ENCODE results near the gene GRK4. TPM values are rescaled to one million over a fixed set of nuclear protein-coding genes. Genes with fewer than 3 reads are reported as not detected.

Gene GRK4
- total RNA-seq, 2 donors from 2014 or later = 6.9 to 9.9 TPM

DNA sequence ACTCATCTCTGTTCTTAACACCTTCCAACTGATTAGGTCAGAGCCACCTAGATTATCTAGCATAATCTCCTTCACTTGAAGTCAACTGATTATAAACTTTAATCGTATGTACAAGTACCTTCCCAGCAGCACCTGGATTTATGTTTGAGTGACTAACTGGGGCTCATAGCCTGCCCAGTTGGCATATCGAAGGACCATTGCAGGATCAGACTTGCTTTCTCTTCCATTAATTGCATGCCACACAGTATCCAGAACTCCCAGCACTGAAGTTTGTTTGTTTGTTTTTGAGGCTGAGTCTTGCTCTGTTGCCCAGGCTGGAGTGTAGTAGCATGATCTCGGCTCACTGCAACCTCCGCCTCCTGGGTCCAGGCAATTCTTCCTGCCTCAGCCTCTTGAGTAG lies 27.9 kb downstream of the GRK4 start:
- ATAC-seq (ENCODE audit: insufficient number of reproducible peaks, low FRiP score, low read depth) (no peak), DNase-seq (ENCODE audit: low spot score) (no peak)
- no peaks in the 10 kb centered on the region for H3K27me3 ChIP-seq (replicated peaks; ENCODE audit: insufficient read depth)
- no peak overlapping the region for H3K4me3 ChIP-seq
- H3K9me3 ChIP-seq = no peaks in the 10 kb centered on the region
- no peak overlapping the region for H3K27ac ChIP-seq
- no peaks in the 10 kb centered on the region for H3K36me3 ChIP-seq
- no peaks in the 10 kb centered on the region for H3K4me1 ChIP-seq (ENCODE audit: control insufficient read depth in 1 of 2, low read depth in 2 of 2)
- TF ChIP-seq, protein P1, sequence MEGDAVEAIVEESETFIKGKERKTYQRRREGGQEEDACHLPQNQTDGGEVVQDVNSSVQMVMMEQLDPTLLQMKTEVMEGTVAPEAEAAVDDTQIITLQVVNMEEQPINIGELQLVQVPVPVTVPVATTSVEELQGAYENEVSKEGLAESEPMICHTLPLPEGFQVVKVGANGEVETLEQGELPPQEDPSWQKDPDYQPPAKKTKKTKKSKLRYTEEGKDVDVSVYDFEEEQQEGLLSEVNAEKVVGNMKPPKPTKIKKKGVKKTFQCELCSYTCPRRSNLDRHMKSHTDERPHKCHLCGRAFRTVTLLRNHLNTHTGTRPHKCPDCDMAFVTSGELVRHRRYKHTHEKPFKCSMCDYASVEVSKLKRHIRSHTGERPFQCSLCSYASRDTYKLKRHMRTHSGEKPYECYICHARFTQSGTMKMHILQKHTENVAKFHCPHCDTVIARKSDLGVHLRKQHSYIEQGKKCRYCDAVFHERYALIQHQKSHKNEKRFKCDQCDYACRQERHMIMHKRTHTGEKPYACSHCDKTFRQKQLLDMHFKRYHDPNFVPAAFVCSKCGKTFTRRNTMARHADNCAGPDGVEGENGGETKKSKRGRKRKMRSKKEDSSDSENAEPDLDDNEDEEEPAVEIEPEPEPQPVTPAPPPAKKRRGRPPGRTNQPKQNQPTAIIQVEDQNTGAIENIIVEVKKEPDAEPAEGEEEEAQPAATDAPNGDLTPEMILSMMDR (IDR thresholded peaks at IDR 0.05) = no peak

DNA sequence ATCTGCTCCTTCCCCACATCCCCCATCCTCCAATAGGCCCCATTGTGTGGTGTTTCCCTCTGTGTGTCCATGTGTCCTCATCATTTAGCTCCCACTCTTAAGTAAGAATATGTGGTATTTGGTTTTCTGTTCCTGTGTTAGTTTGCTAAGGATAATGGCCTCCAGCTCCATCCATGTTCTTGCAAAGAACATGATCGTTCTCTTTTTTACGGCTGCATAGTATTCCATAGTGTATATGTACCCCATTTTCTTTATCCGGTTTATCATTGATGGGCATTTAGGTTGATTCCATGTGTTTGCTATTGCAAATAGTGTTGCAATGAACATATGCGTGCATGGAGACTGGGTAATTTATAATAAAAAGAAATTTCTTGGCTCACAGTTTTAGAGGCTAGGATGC lies 31.5 kb downstream of the GRK4 start:
- Histone ChIP-seq H3K27ac (no peak overlapping the region), H3K4me3 (no peak overlapping the region), H3K27me3 (replicated peaks; ENCODE audit: insufficient read depth) (no peaks in the 10 kb centered on the region), H3K9me3 (no peaks in the 10 kb centered on the region), H3K36me3 (no peaks in the 10 kb centered on the region), H3K4me1 (ENCODE audit: control insufficient read depth in 1 of 2, low read depth in 2 of 2) (no peaks in the 10 kb centered on the region)
- TF ChIP-seq, protein P1 (IDR thresholded peaks at IDR 0.05) = no peak
- no peak for ATAC-seq (ENCODE audit: insufficient number of reproducible peaks, low FRiP score, low read depth)
- DNase-seq (ENCODE audit: low spot score) = no peak

DNA sequence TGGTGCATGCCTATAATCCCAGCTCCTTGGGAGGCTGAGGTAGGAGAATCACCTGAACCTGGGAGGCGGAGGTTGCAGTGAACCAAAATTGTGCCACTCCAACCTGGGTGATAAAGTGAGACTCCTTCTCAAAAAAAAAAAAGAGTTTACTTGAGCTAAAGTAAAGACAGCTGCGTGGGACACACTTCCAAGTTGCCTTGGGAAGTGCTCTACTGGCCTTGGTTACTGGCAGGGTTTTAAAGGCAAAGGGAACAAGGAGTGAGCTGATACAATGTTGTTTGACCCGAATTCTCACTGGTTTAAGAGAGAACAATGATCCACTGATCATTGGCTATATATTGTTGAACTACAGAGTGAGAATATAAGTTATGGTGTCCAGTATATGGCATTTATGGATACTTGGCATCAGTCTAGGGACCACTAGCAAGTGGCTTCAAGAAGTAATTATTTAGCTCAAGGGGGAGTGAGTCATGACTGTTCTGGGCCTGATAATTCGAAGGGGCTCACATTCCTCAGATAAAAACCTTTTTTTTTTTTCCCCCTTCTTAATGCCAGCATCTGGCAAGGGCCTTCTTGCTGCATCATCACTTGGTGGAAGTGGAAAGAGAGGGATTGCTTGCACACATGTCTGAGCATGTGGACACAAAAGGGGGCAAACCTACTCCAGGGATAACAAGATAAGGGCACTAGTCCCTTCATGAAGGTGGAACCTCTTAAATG lies 32.3 kb downstream of the GRK4 start:
- DNase-seq (ENCODE audit: low spot score) = no peak
- Histone ChIP-seq H3K4me3 (no peak overlapping the region), H3K9me3 (no peaks in the 10 kb centered on the region), H3K27ac (no peak overlapping the region), H3K36me3 (no peaks in the 10 kb centered on the region), H3K4me1 (ENCODE audit: control insufficient read depth in 1 of 2, low read depth in 2 of 2) (no peaks in the 10 kb centered on the region), H3K27me3 (replicated peaks; ENCODE audit: insufficient read depth) (no peaks in the 10 kb centered on the region)
- TF ChIP-seq, protein P1 (IDR thresholded peaks at IDR 0.05) = no peak
- ATAC-seq (ENCODE audit: insufficient number of reproducible peaks, low FRiP score, low read depth) = no peak

DNA sequence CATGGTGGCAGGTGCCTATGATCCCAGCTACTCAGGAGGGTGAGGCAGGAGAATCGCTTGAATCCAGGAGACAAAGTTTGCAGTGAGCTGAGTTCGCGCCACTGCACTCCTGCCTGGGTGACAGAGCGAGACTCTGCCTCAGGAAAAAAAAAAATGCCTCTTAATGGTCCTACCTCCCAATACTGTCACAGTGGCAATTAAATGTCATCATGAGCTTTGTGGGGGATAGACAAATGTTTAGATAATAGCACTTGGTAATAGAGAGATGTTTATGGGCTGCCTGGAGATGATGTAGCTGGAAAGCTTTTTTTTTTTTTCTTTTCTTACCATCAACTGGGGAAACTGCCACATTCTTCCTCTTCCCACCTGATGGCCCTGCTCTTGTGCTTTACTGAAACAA lies 33.0 kb downstream of the GRK4 start:
- Histone ChIP-seq H3K27me3 (replicated peaks; ENCODE audit: insufficient read depth) (no peaks in the 10 kb centered on the region), H3K4me3 (no peak overlapping the region), H3K9me3 (no peaks in the 10 kb centered on the region), H3K27ac (no peak overlapping the region), H3K4me1 (ENCODE audit: control insufficient read depth in 1 of 2, low read depth in 2 of 2) (no peaks in the 10 kb centered on the region), H3K36me3 (no peaks in the 10 kb centered on the region)
- TF ChIP-seq, protein P1 (IDR thresholded peaks at IDR 0.05) = no peak
- ATAC-seq (ENCODE audit: insufficient number of reproducible peaks, low FRiP score, low read depth) (no peak), DNase-seq (ENCODE audit: low spot score) (no peak)

DNA sequence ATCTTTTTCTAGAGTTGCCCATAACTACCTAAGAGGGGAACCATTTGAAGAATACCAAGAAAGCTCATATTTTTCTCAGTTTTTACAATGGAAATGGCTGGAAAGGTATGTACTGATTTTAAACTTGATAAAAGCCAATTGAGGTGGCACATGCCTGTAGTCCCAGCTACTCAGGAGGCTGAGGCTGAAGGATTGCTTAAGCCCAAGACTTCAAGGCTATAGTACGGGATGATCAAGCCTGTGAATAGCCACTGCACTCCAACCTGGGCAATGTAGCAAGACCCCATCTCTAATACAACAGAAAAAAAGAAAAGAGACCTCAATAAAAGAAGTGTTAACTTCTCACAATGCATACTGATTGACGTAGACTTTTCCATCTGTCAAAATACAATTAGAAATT lies 44.4 kb downstream of the GRK4 start:
- ATAC-seq (ENCODE audit: insufficient number of reproducible peaks, low FRiP score, low read depth) = no peak
- H3K27me3 ChIP-seq (replicated peaks; ENCODE audit: insufficient read depth) = no peaks in the 10 kb centered on the region
- H3K4me1 ChIP-seq (ENCODE audit: control insufficient read depth in 1 of 2, low read depth in 2 of 2) = peaks cover 6 to 11% of the 10 kb centered on the region in 2 donors
- no peaks in the 10 kb centered on the region for H3K36me3 ChIP-seq
- no peak overlapping the region for H3K27ac ChIP-seq
- no peak for DNase-seq (ENCODE audit: low spot score)
- no peaks in the 10 kb centered on the region for H3K9me3 ChIP-seq
- H3K4me3 ChIP-seq = no peak overlapping the region
- TF ChIP-seq, protein P1 (IDR thresholded peaks at IDR 0.05) = no peak

Data from thoracic aorta (tissue), 2 donors.